GM06990 (cell line): ENCODE data around the gene PDHX.

Experiments
- DNase-seq: peaks from one replicate; pipeline ENCODE4 v3.0.0-alpha.2; 2011; ENCODE audit not compliant: insufficient read length; ENCODE audit errors: extremely low read depth
- H3K27me3 ChIP-seq: replicated peaks from 2 replicates; pipeline ENCODE4 v1.6.0; 2011; ENCODE audit warnings: low read length; ENCODE audit not compliant: control insufficient read depth, insufficient read depth
- H3K36me3 ChIP-seq: 2 replicates; pipeline ENCODE4 v1.5.1; 2011; ENCODE audit warnings: low read length; ENCODE audit not compliant: control insufficient read depth, insufficient read depth
- H3K4me3 ChIP-seq: replicated peaks from 2 replicates; pipeline ENCODE4 v1.5.1; 2011; ENCODE audit warnings: low read depth, mild to moderate bottlenecking, control low read depth, low read length
- TF ChIP-seq, protein P1 (sequence below): IDR thresholded peaks from 2 replicates; pipeline ENCODE4 v1.5.1; 2011; ENCODE audit warnings: low read length, control low read depth, mild to moderate bottlenecking, inconsistent platforms; ENCODE audit not compliant: insufficient read depth, poor library complexity, severe bottlenecking

The PDHX gene

DNA sequence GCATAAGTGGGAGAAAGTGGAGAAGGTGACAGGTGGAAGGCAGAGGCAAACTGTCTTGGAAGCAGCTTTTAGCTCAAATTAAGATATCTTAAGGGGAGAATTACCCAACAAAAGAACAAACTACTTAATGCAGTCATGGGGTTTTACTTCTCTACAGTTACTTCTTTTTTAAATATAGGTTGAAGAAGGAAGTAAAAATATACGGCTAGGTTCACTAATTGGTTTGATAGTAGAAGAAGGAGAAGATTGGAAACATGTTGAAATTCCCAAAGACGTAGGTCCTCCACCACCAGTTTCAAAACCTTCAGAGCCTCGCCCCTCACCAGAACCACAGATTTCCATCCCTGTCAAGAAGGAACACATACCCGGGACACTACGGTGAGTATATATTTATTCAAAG, 40.8 kb downstream of the PDHX start:
- DNase-seq: no peak
- Histone ChIP-seq H3K4me3 (no peak overlapping the region), H3K36me3 (no peaks in the 10 kb centered on the region), H3K27me3 (no peaks in the 10 kb centered on the region)
- TF ChIP-seq, protein P1, sequence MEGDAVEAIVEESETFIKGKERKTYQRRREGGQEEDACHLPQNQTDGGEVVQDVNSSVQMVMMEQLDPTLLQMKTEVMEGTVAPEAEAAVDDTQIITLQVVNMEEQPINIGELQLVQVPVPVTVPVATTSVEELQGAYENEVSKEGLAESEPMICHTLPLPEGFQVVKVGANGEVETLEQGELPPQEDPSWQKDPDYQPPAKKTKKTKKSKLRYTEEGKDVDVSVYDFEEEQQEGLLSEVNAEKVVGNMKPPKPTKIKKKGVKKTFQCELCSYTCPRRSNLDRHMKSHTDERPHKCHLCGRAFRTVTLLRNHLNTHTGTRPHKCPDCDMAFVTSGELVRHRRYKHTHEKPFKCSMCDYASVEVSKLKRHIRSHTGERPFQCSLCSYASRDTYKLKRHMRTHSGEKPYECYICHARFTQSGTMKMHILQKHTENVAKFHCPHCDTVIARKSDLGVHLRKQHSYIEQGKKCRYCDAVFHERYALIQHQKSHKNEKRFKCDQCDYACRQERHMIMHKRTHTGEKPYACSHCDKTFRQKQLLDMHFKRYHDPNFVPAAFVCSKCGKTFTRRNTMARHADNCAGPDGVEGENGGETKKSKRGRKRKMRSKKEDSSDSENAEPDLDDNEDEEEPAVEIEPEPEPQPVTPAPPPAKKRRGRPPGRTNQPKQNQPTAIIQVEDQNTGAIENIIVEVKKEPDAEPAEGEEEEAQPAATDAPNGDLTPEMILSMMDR: no peak

DNA sequence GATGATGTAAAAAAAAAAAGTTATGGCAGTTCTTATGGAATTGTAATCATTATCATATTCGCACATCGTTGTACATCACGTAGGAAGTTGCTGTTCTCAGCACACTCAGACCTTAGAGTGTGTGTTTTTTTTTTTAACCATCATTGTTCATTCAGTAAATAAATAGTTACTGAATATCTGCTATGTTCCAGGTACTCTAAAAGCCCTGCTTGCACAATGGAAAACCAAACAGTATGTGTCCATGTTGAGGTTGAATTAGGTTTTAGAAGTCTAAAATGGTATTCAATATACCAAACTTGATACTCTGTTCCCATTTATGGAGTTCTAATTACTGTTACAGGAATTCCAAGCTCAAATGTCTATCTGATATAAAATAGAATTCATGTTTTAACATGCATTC, 41.2 kb downstream of the PDHX start:
- no peak for DNase-seq
- Histone ChIP-seq H3K36me3 (no peaks in the 10 kb centered on the region), H3K27me3 (no peaks in the 10 kb centered on the region), H3K4me3 (no peak overlapping the region)
- TF ChIP-seq, protein P1: no peak

DNA sequence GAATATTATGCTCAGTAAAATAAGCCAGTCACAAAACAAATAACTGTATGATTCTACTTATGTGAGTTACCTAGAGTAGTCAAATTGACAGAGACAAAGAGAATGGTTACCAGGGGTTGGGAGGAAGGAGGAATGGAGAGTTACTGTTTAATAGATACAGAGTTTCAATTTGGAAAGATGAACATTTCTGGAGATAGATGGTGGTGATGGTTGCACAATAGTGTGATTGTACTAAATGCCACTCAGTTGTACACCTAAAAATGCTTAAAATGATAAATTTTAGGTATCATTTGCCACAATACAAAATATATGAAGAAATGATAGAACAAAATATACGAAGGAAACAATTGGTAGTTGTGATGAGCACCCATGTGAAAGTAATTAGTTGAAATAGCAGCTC, 43.4 kb downstream of the PDHX start:
- Histone ChIP-seq H3K4me3 (no peak overlapping the region), H3K36me3 (no peaks in the 10 kb centered on the region), H3K27me3 (no peaks in the 10 kb centered on the region)
- DNase-seq: no peak
- TF ChIP-seq, protein P1: no peak

DNA sequence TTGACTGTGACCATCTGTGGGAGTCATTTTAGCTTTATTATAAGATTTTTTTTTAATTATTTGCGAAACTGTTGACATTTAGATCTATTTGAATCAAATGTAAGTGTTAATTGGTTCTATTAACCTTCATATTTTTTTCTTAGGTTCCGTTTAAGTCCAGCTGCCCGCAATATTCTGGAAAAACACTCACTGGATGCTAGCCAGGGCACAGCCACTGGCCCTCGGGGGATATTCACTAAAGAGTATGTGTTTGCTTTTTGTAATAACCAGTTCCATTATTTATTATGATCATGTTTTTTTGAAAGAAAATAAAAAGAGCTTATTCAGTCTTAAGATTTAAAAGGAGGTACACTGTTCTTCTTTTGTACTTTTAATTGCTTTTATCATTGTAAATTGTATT, 43.9 kb downstream of the PDHX start:
- no peaks in the 10 kb centered on the region for H3K27me3 ChIP-seq
- no peak for DNase-seq
- TF ChIP-seq, protein P1: no peak
- no peak overlapping the region for H3K4me3 ChIP-seq
- H3K36me3 ChIP-seq: peaks cover 2% of the 10 kb centered on the region; the same call in 1 of the 2 replicates

DNA sequence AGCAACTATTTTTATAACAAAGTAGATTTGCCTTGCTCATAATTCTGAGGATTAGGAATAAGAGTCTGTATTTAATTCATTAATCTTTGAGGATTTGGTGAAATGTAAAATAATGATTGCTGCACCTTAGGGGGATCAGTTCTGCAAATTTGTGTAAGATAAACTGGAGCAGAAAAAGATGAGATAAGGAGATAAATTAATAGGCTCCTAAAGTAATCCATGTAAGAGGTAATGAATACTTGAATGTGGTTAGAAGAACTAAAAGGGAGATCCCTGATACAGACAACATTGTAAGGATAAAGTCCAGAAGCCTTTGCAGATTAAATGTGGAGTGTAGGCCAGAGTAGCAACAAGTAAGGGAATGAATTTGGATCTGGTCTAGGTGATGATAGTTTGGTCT, 45.6 kb downstream of the PDHX start:
- no peak overlapping the region for H3K4me3 ChIP-seq
- H3K36me3 ChIP-seq: peaks cover 2% of the 10 kb centered on the region; the same call in 1 of the 2 replicates
- H3K27me3 ChIP-seq: no peaks in the 10 kb centered on the region
- DNase-seq: no peak
- TF ChIP-seq, protein P1: no peak

DNA sequence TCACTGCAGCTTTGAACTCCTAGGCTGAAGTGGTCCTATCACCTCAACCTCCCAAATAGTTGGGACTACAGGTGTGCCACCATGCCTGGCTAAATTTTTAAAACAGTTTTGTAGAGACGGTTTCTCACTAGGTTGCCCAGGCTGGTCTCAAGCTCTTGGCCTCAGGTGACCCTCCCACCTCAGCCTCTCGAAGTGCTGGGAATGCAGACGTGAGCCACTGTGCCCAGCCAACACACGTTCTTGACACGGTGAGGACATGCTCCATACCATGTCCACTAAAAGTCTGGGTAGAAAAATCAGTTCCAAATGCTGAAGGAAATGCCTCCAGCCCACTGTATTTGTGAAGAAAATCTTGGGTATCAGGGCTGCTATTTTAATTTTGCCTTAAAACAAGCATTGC, 46.9 kb downstream of the PDHX start:
- H3K4me3 ChIP-seq: no peak overlapping the region
- TF ChIP-seq, protein P1: no peak
- H3K27me3 ChIP-seq: no peaks in the 10 kb centered on the region
- peaks cover 2% of the 10 kb centered on the region; the same call in 1 of the 2 replicates for H3K36me3 ChIP-seq
- DNase-seq: no peak
